Left hindlimb (tissue), 1 donor: ENCODE data around the gene MIER1.

Experiments
- DNase-seq: peaks from one replicate; pipeline ENCODE4 v3.0.0-alpha.2; 2018

MIER1 gene

DNA sequence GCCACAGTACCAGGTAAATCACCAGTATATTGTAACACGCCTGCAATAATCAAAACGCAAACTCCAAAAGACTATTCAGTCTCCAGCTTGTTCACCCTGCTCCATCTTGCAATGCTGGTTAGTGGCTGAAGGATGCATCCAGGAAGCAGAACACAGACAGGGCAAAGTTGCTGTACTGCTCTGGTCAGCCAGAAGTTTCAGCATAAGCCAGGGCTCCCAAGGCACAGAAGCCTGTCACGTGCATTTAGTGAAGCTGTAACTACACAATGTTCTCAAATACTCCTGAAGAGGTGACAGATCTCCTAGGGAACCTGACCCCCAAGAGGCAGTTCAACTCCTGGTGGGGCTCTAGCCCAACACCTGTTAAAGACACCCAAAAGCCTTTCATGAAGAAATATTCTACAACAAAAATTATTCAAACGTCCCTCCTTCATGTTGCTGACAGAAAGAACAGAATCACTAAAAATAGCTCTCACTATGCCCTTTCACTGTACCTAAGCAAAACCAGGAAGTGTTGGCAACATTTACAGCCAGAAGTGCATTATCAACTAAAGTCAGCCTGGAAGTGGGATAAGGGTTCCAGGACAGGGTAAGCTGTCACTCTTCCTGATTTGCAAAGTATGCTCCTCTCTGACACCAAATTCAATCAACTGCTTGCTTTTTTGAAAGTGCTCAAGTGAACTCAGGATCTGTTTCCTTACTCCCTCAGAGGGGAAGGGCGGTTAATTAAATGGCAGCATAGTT, 77.1 kb downstream of the MIER1 start:
- DNase-seq, result no peak

DNA sequence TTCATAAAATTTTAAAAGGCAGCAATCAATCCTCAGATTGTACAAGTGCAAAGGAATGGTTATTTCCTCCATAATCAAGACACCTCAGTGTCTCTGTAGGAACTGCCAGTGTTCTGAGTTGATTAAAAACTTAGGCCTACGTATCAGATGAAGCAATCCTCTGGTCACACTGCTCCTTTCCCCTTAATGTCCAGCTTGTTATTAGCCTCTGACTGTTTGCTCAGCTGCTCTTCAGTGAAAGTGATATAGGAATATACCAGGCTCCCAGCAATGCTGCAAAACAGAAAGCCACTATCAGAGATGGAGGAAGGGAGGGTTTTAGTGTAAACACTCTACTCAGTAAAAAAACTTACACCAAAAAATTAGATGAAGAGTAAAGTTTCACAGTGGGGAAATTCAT, 79.4 kb downstream of the MIER1 start:
- no peak for DNase-seq

DNA sequence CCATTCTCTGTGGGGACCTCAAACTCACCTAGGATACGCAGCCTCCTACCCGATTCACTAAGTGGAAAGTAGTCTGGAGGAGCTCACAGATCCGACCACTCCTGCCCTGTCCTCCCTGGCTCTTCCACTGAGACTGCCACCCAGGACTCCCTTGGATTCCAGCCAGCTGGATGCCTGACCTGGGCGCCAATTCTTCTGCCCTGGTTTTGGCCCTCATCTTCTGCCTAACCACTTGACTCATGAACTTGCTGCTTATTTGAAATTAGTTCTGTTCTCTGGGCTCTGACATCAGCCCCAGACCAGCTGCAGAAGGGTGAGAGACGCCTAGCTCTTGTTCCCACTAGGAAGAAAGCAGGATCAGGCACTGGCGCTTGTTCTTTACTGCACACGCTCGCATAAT, 80.3 kb downstream of the MIER1 start:
- no peak for DNase-seq

DNA sequence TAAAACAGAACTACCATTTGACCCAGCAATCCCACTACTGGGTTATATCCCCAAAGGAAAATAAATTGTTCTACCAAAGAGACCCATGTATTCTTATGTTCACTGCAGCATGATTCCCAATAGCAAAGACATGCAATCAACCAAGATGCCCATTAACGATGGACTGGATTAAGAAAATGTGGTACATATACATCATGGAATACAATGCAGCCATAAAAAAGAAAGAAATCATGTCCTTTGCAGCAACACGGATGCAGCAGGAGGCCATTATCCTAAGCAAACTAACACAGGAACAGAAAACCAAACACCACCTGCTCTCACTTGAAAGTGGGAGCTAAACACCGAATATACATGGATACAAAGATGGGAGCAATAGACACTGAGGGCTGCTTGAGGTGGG, 85.0 kb downstream of the MIER1 start:
- DNase-seq, result no peak

DNA sequence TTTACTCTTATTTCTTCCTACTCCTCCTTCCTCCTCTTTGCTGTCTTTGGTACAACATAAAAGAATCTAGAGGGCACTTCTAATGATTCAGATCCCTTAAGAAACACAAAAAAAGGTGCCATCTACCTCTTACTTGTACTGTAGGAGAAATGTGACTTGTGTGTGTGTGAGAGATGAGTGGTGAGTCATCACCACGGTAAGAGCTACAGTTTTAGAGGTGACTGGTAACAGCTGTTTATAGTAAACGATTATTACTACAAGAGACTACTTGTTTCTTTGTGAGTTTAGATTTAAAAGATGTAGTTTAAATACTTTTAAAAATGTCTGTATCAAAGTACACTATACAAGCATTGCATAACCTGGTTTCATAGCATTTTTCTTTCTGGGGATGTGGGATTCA, 88.8 kb downstream of the MIER1 start:
- DNase-seq, result no peak

DNA sequence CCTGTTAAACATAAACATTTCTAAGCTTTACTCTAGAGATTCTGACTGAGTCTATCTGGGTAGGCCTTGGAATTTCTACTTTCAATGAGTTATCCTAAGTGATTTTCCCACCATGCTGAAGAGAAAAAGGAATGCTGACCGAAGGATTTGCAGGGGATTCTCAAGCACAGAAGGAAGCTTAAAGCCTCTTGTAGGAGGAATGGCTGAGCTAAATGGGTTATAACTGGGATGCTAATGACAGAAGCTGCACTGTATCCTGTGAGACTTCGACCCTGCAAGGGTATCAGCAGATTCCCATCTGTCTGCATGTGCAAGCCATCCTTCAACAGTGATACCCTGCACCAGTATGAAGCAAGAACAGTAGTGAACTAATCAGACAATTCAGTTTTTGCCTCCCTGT, 93.8 kb downstream of the MIER1 start:
- no peak for DNase-seq

DNA sequence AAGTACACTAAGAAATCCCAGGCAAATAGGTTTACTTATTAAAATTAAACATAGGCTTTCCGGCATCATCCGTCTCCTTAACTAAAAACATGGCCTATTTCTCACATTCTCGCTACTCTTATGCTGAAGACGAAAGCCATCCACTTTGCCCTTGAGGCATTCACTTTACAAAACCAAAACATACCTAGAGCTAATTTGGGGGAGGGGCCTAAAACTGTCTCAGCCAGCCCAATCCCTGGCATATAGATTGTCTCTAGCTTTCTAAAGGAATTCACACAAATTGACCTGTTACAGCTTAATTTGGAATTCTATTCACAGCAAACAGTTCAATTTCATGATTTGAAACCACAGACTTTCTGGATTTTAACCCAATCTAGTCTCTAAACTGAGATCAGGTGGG, 94.3 kb downstream of the MIER1 start:
- no peak for DNase-seq

DNA sequence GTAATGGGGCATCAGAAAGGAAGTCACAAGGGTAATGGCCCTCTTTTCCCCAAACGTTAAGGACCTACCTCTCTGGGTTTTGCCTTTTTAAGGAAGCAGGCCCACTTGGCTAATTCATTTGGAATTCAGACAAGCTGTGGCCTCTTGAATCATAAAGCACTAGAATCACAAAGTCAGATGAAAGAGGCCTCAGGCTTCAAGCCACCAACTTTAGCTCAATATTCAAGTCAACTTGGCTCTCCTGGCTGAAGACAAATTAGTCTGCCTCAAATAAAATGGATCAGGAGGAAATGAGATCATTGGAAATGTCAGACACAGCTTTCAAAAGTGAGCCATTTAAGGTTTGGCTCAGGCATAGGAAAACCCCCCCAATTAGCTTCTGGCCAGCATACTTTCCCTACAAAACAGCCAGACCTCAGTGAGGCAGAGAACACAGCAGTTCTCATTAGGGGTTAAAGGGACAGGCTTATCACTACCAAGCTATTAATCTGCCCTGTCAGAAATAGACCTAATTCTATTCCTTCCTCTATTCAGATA, 94.9 kb downstream of the MIER1 start:
- DNase-seq, result peak; percentile 57

DNA sequence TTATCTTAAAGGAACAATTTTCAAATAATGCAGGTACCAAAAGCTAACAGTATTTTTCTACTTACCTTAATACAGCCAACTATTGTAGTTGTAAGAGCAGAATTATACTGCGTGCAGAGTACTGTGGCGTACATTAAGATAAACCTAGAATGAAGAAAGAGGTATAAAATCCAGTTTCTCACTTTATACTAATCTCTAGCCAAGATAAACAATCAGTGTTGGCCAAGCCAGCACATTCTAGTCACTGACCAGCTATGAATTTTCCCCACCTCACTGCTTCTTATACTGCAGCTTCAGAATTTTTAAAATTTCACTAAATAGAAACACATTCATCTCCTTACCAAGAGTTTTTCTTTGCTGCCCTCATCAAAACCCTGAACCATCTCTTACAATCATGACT, 95.5 kb downstream of the MIER1 start:
- no peak for DNase-seq

DNA sequence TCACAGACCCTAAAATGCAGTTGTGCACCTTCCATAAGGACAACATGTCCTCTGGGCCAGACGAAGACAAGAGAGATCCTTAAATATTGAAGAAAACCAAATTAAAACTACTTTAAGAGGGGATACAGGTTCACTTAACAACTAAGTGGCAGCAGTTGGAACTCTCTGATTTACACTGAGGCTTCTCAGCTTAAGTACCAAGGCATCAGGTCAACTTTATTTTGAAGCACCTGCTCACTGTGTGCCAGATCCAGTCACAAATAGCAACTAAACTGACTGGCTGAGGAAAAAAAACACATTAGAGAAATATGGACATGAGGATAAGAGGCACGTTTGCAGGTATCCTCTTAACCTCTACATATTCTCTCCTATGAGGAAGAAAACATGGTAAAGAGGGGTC, 96.0 kb downstream of the MIER1 start:
- DNase-seq, result no peak

DNA sequence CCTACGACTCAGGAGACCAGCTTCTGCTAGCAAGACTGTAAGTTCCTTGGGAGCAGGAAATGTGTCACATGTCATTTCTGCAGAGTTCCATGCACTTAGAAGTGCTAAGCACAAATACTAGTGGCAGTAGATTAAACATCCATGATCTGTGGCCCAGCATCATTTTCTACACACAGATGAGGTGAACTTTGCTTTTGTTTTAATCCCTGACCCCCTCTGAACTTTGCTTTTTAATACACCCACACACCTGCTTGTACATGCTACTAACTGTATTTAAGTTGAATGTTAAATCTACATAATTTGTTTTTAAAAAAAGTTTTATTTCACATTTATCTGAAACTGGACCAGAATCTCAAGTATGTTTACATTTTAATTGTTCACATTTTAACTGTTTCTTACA, 104.7 kb downstream of the MIER1 start:
- DNase-seq, result no peak

DNA sequence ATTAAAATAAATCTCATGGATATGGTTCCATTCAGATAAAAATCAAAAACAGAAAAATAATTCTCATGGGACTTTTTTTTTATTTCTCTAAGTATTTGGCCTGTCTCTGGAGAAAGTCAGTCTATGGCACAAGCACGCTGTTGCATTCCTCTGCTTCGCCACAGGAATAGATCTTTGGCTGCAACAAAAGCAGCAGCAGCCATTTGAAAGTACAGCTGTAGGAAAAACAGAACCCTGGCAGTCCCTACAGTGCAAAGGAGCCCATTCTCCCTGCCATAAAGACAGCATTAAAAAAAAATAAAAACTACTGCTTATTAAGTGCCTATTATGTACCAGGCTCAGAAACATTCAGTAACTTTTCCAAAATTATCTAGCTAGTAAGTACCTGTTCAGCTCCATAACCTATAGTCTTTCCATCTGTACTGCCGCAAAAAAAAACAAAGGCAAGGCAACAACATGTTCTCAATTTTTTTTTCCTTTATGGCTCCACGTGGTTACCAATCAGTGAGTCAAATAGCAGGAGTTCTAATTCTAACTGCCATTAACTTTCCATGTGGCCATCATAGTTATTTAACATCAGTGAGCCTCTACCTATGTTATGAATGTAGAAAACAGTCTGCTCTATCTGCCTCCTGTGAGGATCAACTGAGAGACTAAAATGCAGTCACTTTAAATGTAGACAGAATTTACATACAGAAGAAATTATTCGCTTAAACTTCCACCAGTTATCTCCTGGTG, 106.5 kb downstream of the MIER1 start:
- DNase-seq, result no peak

DNA sequence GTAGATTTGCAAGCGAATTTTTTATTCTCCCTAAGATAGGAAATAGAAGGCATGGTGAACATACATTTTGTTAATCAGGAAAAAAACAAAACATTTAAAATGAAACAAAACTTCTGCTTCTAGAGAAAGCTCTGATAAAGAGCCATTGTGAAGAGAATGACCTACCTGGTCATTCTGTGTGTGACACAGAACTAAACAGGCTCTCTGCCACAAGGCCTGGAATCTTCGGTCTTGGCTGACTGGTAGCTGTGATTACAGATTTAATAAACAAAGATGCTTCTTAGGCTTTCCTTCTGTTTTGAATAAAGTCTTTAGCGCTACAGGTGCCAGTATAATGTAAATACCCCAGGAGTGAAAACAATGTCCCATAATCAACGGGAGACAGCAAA, 107.1 kb downstream of the MIER1 start:
- no peak for DNase-seq
